HEK293 (cell line): Measurements from ENCODE around the gene MARK2.
A peak's percentile ranks its signal among the peaks of the same experiment; 100 is the strongest.

Source experiments
- GLI4 ChIP-seq: fragments of 450-650 bp; formaldehyde crosslinking; IDR thresholded peaks from 2 replicates; pipeline ENCODE4 v1.5.1; 2016; ENCODE audit warnings: missing biosample characterization, missing genetic modification characterization
- KLF8 ChIP-seq: fragments of 450-650 bp; formaldehyde crosslinking; IDR thresholded peaks from 2 replicates; pipeline ENCODE4 v1.5.1; 2016; ENCODE audit warnings: missing biosample characterization, missing genetic modification characterization
- OSR2 ChIP-seq: fragments of 450-650 bp; formaldehyde crosslinking; IDR thresholded peaks from 2 replicates; pipeline ENCODE4 v1.5.1; 2016; ENCODE audit warnings: missing biosample characterization, missing genetic modification characterization
- OVOL3 ChIP-seq: fragments of 450-650 bp; formaldehyde crosslinking; IDR thresholded peaks from 2 replicates; pipeline ENCODE4 v1.5.1; 2016; ENCODE audit warnings: missing biosample characterization, missing genetic modification characterization
- REPIN1 ChIP-seq: fragments of 450-650 bp; formaldehyde crosslinking; IDR thresholded peaks from 2 replicates; pipeline ENCODE4 v1.5.1; 2017; ENCODE audit warnings: missing biosample characterization, missing genetic modification characterization, low read depth
- TRIM28 ChIP-seq: IDR thresholded peaks from 2 replicates; pipeline ENCODE4 v1.6.1; 2011; ENCODE audit warnings: low read length, control low read depth, borderline replicate concordance
- YY2 ChIP-seq: fragments of 450-650 bp; formaldehyde crosslinking; IDR thresholded peaks from 2 replicates; pipeline ENCODE4 v1.5.1; 2016; ENCODE audit warnings: missing biosample characterization, missing genetic modification characterization
- ZBTB20 ChIP-seq: fragments of 450-650 bp; formaldehyde crosslinking; IDR thresholded peaks from 2 replicates; pipeline ENCODE4 v1.5.1; 2016; ENCODE audit warnings: missing biosample characterization, missing genetic modification characterization
- ZBTB8A ChIP-seq: fragments of 450-650 bp; formaldehyde crosslinking; IDR thresholded peaks from 2 replicates; pipeline ENCODE4 v1.5.1; 2016; ENCODE audit warnings: missing biosample characterization, missing genetic modification characterization
- ZNF121 ChIP-seq: fragments of 450-650 bp; formaldehyde crosslinking; IDR thresholded peaks from 2 replicates; pipeline ENCODE4 v1.5.1; 2016; ENCODE audit warnings: missing biosample characterization, missing genetic modification characterization
- ZNF140 ChIP-seq: fragments of 450-650 bp; formaldehyde crosslinking; IDR thresholded peaks from 2 replicates; pipeline ENCODE4 v1.5.1; 2016; ENCODE audit warnings: missing biosample characterization, missing genetic modification characterization
- ZNF146 ChIP-seq: fragments of 450-650 bp; formaldehyde crosslinking; IDR thresholded peaks from 2 replicates; pipeline ENCODE4 v1.5.1; 2016; ENCODE audit warnings: missing biosample characterization, missing genetic modification characterization
- ZNF184 ChIP-seq: fragments of 450-650 bp; IDR thresholded peaks from 2 replicates; pipeline ENCODE4 v1.5.1; 2018; ENCODE audit warnings: missing biosample characterization, mild to moderate bottlenecking, missing genetic modification characterization
- ZNF202 ChIP-seq: fragments of 450-650 bp; formaldehyde crosslinking; IDR thresholded peaks from 2 replicates; pipeline ENCODE4 v1.5.1; 2016; ENCODE audit warnings: missing biosample characterization, missing genetic modification characterization, borderline replicate concordance
- ZNF211 ChIP-seq: fragments of 450-650 bp; formaldehyde crosslinking; IDR thresholded peaks from 2 replicates; pipeline ENCODE4 v1.5.1; 2016; ENCODE audit warnings: low read depth, missing biosample characterization, missing genetic modification characterization
- ZNF23 ChIP-seq: fragments of 450-650 bp; formaldehyde crosslinking; IDR thresholded peaks from 2 replicates; pipeline ENCODE4 v1.5.1; 2016; ENCODE audit warnings: missing biosample characterization, missing genetic modification characterization, borderline replicate concordance
- ZNF391 ChIP-seq: fragments of 450-650 bp; formaldehyde crosslinking; IDR thresholded peaks from 2 replicates; pipeline ENCODE4 v1.5.1; 2016; ENCODE audit warnings: low read depth, missing biosample characterization, missing genetic modification characterization, borderline replicate concordance
- ZNF48 ChIP-seq: fragments of 450-650 bp; formaldehyde crosslinking; IDR thresholded peaks from 2 replicates; pipeline ENCODE4 v1.5.1; 2016; ENCODE audit warnings: missing biosample characterization, missing genetic modification characterization
- ZNF501 ChIP-seq: fragments of 450-650 bp; formaldehyde crosslinking; IDR thresholded peaks from 2 replicates; pipeline ENCODE4 v1.5.1; 2016; ENCODE audit warnings: missing biosample characterization, missing genetic modification characterization
- ZNF521 ChIP-seq: fragments of 450-650 bp; formaldehyde crosslinking; IDR thresholded peaks from 2 replicates; pipeline ENCODE4 v1.5.1; 2017; ENCODE audit warnings: missing biosample characterization, mild to moderate bottlenecking, missing genetic modification characterization
- ZNF548 ChIP-seq: fragments of 450-650 bp; formaldehyde crosslinking; IDR thresholded peaks from 2 replicates; pipeline ENCODE4 v1.5.1; 2016; ENCODE audit warnings: missing biosample characterization, missing genetic modification characterization
- ZNF596 ChIP-seq: fragments of 450-650 bp; IDR thresholded peaks from 2 replicates; pipeline ENCODE4 v1.5.0; 2018; ENCODE audit warnings: missing biosample characterization, mild to moderate bottlenecking, missing genetic modification characterization, moderate library complexity
- ZNF664 ChIP-seq: fragments of 450-650 bp; formaldehyde crosslinking; IDR thresholded peaks from 2 replicates; pipeline ENCODE4 v1.5.1; 2016; ENCODE audit warnings: missing biosample characterization, missing genetic modification characterization
- ZNF670 ChIP-seq: fragments of 450-650 bp; formaldehyde crosslinking; IDR thresholded peaks from 2 replicates; pipeline ENCODE4 v1.5.1; 2016; ENCODE audit warnings: missing biosample characterization, missing genetic modification characterization, low read depth
- ZNF677 ChIP-seq: fragments of 450-650 bp; IDR thresholded peaks from 2 replicates; pipeline ENCODE4 v1.5.0; 2018; ENCODE audit warnings: missing biosample characterization, mild to moderate bottlenecking, missing genetic modification characterization, moderate library complexity
- ZNF701 ChIP-seq: fragments of 450-650 bp; formaldehyde crosslinking; IDR thresholded peaks from 2 replicates; pipeline ENCODE4 v1.5.1; 2016; ENCODE audit warnings: missing biosample characterization, missing genetic modification characterization
- ZNF747 ChIP-seq: fragments of 450-650 bp; formaldehyde crosslinking; IDR thresholded peaks from 2 replicates; pipeline ENCODE4 v1.5.1; 2016; ENCODE audit warnings: missing biosample characterization, missing genetic modification characterization
- ZNF76 ChIP-seq: fragments of 450-650 bp; formaldehyde crosslinking; IDR thresholded peaks from 2 replicates; pipeline ENCODE4; 2016; ENCODE audit warnings: low read depth, missing biosample characterization, missing genetic modification characterization, borderline replicate concordance
- ZSCAN30 ChIP-seq: fragments of 450-650 bp; IDR thresholded peaks from 2 replicates; pipeline ENCODE4 v1.5.1; 2018; ENCODE audit warnings: missing biosample characterization, mild to moderate bottlenecking, missing genetic modification characterization, moderate library complexity
- TF ChIP-seq, protein P1 (sequence below): fragments of 450-650 bp; formaldehyde crosslinking; IDR thresholded peaks from 2 replicates; pipeline ENCODE4 v1.5.1; 2016; ENCODE audit warnings: missing biosample characterization, missing genetic modification characterization
- TF ChIP-seq, protein P2 (sequence below): fragments of 450-650 bp; formaldehyde crosslinking; IDR thresholded peaks from 2 replicates; pipeline ENCODE4 v1.5.1; 2016; ENCODE audit warnings: missing biosample characterization, missing genetic modification characterization
- TF ChIP-seq, protein P3 (sequence below): fragments of 450-650 bp; formaldehyde crosslinking; IDR thresholded peaks from 2 replicates; pipeline ENCODE4 v1.5.1; 2017; ENCODE audit warnings: missing biosample characterization, missing genetic modification characterization
- TF ChIP-seq, protein P4 (sequence below): fragments of 450-650 bp; formaldehyde crosslinking; IDR thresholded peaks from 2 replicates; pipeline ENCODE4 v1.5.1; 2016; ENCODE audit warnings: missing biosample characterization, missing genetic modification characterization
- TF ChIP-seq, protein P5 (sequence below): fragments of 450-650 bp; formaldehyde crosslinking; IDR thresholded peaks from 2 replicates; pipeline ENCODE4 v1.5.1; 2016; ENCODE audit warnings: missing biosample characterization, missing genetic modification characterization

Gene MARK2

DNA sequence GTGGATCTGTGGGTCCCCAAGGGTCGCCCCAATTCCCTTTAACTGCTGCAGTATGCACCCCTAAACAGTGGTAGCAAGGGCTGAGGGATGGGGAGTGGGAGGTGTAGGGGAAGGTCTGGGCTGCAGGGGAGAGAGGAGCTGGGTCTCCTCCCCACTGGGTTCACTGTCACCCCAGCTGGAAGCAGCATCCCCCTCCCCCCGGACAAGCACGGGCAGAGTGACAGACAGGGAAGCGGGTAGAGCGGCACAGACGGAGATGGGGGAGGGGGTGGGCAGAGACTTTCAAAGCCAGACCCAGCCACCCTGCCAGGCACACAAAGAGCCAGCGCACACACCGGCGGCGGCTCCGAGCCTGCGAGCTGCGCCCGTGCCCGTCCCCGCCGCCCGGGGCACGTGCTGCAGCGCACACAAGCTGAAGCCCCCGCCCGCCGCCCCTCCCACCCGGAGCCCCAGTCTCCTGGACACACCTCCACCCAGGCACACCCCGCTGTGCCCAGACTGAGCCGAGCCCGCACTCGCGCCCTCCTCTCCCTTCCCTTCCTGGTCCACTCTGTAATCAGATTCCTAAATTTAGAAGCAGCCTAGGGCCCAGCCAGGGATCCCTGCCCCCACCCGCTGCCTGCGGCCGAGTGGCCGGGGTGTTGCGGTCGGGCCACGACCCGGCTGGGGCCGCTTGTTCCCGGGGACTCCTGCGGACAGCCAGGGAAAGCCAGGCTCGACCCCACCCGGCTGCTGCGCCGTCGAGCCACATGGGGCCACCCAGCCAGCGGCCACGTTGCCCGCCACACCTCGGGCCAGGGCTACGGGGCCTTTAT is 79.0 kb downstream of the MARK2 start (continued):
- TF ChIP-seq, protein P1, sequence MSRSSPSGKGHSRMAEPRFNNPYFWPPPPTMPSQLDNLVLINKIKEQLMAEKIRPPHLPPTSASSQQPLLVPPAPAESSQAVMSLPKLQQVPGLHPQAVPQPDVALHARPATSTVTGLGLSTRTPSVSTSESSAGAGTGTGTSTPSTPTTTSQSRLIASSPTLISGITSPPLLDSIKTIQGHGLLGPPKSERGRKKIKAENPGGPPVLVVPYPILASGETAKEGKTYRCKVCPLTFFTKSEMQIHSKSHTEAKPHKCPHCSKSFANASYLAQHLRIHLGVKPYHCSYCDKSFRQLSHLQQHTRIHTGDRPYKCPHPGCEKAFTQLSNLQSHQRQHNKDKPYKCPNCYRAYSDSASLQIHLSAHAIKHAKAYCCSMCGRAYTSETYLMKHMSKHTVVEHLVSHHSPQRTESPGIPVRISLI: no peak
- no peak for TF ChIP-seq ZNF664 (tag by site-specific recombination)
- TF ChIP-seq ZNF596 (tag by site-specific recombination): no peak
- peak; percentile 61 for TF ChIP-seq ZBTB8A (tag by site-specific recombination)
- TF ChIP-seq ZNF48 (tag by site-specific recombination): no peak
- no peak for TF ChIP-seq ZNF140
- TF ChIP-seq REPIN1 (tag by site-specific recombination): no peak
- no peak for TF ChIP-seq ZNF391 (tag by site-specific recombination)
- TF ChIP-seq ZNF211: no peak
- no peak for TF ChIP-seq TRIM28
- no peak for TF ChIP-seq ZNF23 (tag by site-specific recombination)
- TF ChIP-seq ZNF184 (tag by site-specific recombination): no peak
- TF ChIP-seq, protein P2, sequence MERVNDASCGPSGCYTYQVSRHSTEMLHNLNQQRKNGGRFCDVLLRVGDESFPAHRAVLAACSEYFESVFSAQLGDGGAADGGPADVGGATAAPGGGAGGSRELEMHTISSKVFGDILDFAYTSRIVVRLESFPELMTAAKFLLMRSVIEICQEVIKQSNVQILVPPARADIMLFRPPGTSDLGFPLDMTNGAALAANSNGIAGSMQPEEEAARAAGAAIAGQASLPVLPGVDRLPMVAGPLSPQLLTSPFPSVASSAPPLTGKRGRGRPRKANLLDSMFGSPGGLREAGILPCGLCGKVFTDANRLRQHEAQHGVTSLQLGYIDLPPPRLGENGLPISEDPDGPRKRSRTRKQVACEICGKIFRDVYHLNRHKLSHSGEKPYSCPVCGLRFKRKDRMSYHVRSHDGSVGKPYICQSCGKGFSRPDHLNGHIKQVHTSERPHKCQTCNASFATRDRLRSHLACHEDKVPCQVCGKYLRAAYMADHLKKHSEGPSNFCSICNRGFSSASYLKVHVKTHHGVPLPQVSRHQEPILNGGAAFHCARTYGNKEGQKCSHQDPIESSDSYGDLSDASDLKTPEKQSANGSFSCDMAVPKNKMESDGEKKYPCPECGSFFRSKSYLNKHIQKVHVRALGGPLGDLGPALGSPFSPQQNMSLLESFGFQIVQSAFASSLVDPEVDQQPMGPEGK (tag by site-specific recombination): peak; percentile 66; the same call in 1 of the 2 replicates
- TF ChIP-seq, protein P3, sequence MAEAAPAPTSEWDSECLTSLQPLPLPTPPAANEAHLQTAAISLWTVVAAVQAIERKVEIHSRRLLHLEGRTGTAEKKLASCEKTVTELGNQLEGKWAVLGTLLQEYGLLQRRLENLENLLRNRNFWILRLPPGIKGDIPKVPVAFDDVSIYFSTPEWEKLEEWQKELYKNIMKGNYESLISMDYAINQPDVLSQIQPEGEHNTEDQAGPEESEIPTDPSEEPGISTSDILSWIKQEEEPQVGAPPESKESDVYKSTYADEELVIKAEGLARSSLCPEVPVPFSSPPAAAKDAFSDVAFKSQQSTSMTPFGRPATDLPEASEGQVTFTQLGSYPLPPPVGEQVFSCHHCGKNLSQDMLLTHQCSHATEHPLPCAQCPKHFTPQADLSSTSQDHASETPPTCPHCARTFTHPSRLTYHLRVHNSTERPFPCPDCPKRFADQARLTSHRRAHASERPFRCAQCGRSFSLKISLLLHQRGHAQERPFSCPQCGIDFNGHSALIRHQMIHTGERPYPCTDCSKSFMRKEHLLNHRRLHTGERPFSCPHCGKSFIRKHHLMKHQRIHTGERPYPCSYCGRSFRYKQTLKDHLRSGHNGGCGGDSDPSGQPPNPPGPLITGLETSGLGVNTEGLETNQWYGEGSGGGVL (tag by site-specific recombination): peak; percentile 66; the same call in 1 of the 2 replicates
- peak; percentile 76 for TF ChIP-seq ZSCAN30 (tag by site-specific recombination)
- TF ChIP-seq, protein P4, sequence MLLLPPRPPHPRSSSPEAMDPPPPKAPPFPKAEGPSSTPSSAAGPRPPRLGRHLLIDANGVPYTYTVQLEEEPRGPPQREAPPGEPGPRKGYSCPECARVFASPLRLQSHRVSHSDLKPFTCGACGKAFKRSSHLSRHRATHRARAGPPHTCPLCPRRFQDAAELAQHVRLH (tag by site-specific recombination): no peak
- no peak for TF ChIP-seq ZNF747 (tag by site-specific recombination)
- TF ChIP-seq YY2 (tag by site-specific recombination): no peak
- peak; percentile 57; the same call in 1 of the 2 replicates for TF ChIP-seq ZBTB20 (tag by site-specific recombination)
- 0 out of 2 replicates have a peak, but pooled peaks have one; percentile 45 for TF ChIP-seq KLF8 (tag by site-specific recombination)
- TF ChIP-seq, protein P5, sequence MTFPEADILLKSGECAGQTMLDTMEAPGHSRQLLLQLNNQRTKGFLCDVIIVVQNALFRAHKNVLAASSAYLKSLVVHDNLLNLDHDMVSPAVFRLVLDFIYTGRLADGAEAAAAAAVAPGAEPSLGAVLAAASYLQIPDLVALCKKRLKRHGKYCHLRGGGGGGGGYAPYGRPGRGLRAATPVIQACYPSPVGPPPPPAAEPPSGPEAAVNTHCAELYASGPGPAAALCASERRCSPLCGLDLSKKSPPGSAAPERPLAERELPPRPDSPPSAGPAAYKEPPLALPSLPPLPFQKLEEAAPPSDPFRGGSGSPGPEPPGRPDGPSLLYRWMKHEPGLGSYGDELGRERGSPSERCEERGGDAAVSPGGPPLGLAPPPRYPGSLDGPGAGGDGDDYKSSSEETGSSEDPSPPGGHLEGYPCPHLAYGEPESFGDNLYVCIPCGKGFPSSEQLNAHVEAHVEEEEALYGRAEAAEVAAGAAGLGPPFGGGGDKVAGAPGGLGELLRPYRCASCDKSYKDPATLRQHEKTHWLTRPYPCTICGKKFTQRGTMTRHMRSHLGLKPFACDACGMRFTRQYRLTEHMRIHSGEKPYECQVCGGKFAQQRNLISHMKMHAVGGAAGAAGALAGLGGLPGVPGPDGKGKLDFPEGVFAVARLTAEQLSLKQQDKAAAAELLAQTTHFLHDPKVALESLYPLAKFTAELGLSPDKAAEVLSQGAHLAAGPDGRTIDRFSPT: peak; percentile 65; the same call in 1 of the 2 replicates
- no peak for TF ChIP-seq ZNF677 (tag by site-specific recombination)
- TF ChIP-seq ZNF146 (tag by site-specific recombination): no peak
- no peak for TF ChIP-seq ZNF521 (tag by site-specific recombination)
- no peak for TF ChIP-seq ZNF548
- TF ChIP-seq ZNF121 (tag by site-specific recombination): no peak
- no peak for TF ChIP-seq OVOL3
- no peak for TF ChIP-seq ZNF202 (tag by site-specific recombination)
- no peak for TF ChIP-seq ZNF701
- peak; percentile 31; the same call in 1 of the 2 replicates for TF ChIP-seq ZNF501
- TF ChIP-seq ZNF76: no peak
- TF ChIP-seq ZNF670 (tag by site-specific recombination): no peak
- no peak for TF ChIP-seq GLI4
- TF ChIP-seq OSR2 (tag by site-specific recombination): 0 out of 2 replicates have a peak, but pooled peaks have one; percentile 10
